Testis (tissue), 2 donors: Measurements from ENCODE around the gene FAM228A.
A peak's percentile ranks its signal among the peaks of the same experiment; 100 is the strongest.

Experiments used
- CTCF ChIP-seq, 3 experiments: fragments of 450-650 bp in 2 of 3; fragments of 200-600 bp in 1 of 3; sonication (generic) in 1 of 3; IDR thresholded peaks; one replicate each; pipeline ENCODE4 v1.5.1; 2016 to 2019; ENCODE audit warnings: antibody characterized with exemption in 3 of 3, mild to moderate bottlenecking in 2 of 3, moderate library complexity in 1 of 3
- POLR2A ChIP-seq: fragments of 450-650 bp; IDR thresholded peaks from one replicate; pipeline ENCODE4 v1.6.1; 2017; ENCODE audit warnings: antibody characterized with exemption, mild to moderate bottlenecking, moderate library complexity

DNA sequence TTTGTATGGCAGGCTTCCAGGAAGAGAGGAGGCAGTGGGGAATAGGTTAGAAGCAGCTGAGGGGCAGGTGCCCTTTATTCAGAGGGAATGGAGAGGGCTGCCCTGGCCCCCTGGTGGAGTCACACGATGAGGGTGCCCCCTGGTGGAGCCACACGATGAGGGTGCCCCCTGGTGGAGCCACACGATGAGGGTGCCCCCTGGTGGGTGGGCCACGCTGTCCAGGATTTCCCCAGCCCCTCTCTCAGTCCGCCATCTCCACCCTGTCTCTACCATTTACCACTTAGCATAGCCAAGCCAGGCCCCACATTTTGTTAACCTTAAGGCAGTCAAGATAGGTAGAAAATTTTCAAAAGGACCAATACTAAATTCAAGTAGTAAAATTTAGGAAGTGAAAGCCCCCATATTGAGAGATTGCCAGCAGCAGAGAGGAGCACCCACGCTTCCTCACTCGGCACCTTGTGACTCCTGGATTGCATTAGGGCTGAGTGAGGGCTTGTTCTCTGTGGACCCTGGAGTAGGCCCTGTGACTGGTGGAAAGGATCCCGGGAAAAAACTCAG is 10.4 kb upstream of the FAM228A start:
- TF ChIP-seq POLR2A, result no peak
- TF ChIP-seq CTCF (IDR thresholded peaks at IDR 0.05), result peak in 1 of 3 experiments; percentile 21
